HepG2 (cell line): ENCODE results near the gene TXNDC2. TPM values are rescaled to one million over a fixed set of nuclear protein-coding genes. Genes with fewer than 3 reads are reported as not detected.

Experiments
- ATAC-seq: fragments of 200-7000 bp; cut with Tn5 transposase; 3 replicates; pipeline ENCODE4 v1.9.1; 2020; ENCODE audit warnings: mild to moderate bottlenecking, moderate library complexity
- BruUV-seq: library from RNA; stranded (reverse); fragments of 400-500 nt; replicated peaks from 2 replicates; lab custom pipeline; 2021; lab: Mats Ljungman, UMichigan
- CTCF ChIA-PET: fragments of 300-600 bp; formaldehyde crosslinking; extraction: SDS; loops from one replicate; lab custom pipeline; 2021; ENCODE audit warnings: low total read pairs, inconsistent platforms, low intra/inter-chr PET ratio; lab: Yijun Ruan, JAX
- POLR2A ChIA-PET: fragments of 350-600 bp; sonication (Branson Sonifier 250); formaldehyde crosslinking; loops from one replicate; lab custom pipeline; 2020; ENCODE audit warnings: antibody characterized with exemption, inconsistent platforms; lab: Yijun Ruan, JAX
- DNase-seq: peaks from one replicate; pipeline ENCODE4 v3.0.0-alpha.2; 2015; ENCODE audit warnings: low spot score
- FAIRE-seq: peaks from 3 replicates; lab custom pipeline; 2011; peaks lifted over from hg19 to GRCh38; lab: Jason Lieb, UNC
- H2AFZ ChIP-seq: one replicate; pipeline ENCODE4 v1.6.1; 2011; ENCODE audit warnings: low read length, inconsistent platforms
- H3K27ac ChIP-seq: fragments of 300-600 bp; 3 replicates; pipeline ENCODE4 v1.8.0; 2011; ENCODE audit warnings: mixed run types, mild to moderate bottlenecking, mixed read lengths, low read length, inconsistent platforms; ENCODE audit not compliant: insufficient read depth; ENCODE audit errors: extremely low read length
- H3K27me3 ChIP-seq, 2 experiments: fragments of 200-600 bp in 1 of 2; 2 replicates in 1 of 2; 3 replicates in 1 of 2; pipeline versions ENCODE4 v1.6.0 to v1.8.0; 2011; ENCODE audit warnings: low read length in 2 of 2, mild to moderate bottlenecking in 2 of 2, moderate library complexity in 2 of 2, inconsistent platforms in 1 of 2; ENCODE audit not compliant: insufficient read depth in 2 of 2, control insufficient read depth in 1 of 2
- H3K36me3 ChIP-seq, 2 experiments: fragments of 200-600 bp in 1 of 2; replicated peaks in 1 of 2; 2 replicates in 1 of 2; 3 replicates in 1 of 2; pipeline versions ENCODE4 v1.5.1 to v1.8.0; 2011; ENCODE audit warnings: low read length in 2 of 2, inconsistent platforms in 1 of 2; ENCODE audit not compliant: insufficient read depth in 2 of 2, control insufficient read depth in 1 of 2
- H3K4me1 ChIP-seq: 2 replicates; pipeline ENCODE4 v1.5.1; 2012; ENCODE audit warnings: low read length, inconsistent platforms; ENCODE audit not compliant: insufficient read depth
- H3K4me2 ChIP-seq: 2 replicates; pipeline ENCODE4 v1.6.0; 2011; ENCODE audit warnings: low read depth, low read length, inconsistent platforms
- H3K4me3 ChIP-seq, 3 experiments: fragments of 200-600 bp in 1 of 3; sonication (generic), shearing (Covaris generic) in 1 of 3; replicated peaks in 1 of 3; 2 replicates each; pipeline ENCODE4 v1.5.1; 2011 to 2016; ENCODE audit warnings: low read length in 3 of 3, inconsistent platforms in 2 of 3, low read depth in 2 of 3, mild to moderate bottlenecking in 2 of 3, control low read depth in 1 of 3, mixed read lengths in 1 of 3; ENCODE audit not compliant: insufficient read depth in 1 of 3
- H3K79me2 ChIP-seq: one replicate; pipeline ENCODE4 v1.6.1; 2011; ENCODE audit warnings: low read length, inconsistent platforms; ENCODE audit not compliant: insufficient read depth
- H3K9ac ChIP-seq: 2 replicates; pipeline ENCODE4 v1.6.0; 2011; ENCODE audit warnings: mild to moderate bottlenecking, low read depth, low read length, inconsistent platforms; ENCODE audit not compliant: insufficient read depth
- H3K9me3 ChIP-seq: 2 replicates; pipeline ENCODE4 v1.5.1; 2012; ENCODE audit warnings: mild to moderate bottlenecking, low read length
- H4K20me1 ChIP-seq: 2 replicates; pipeline ENCODE4 v1.6.0; 2011; ENCODE audit warnings: inconsistent platforms, mild to moderate bottlenecking, low read length, moderate library complexity; ENCODE audit not compliant: insufficient read depth
- CHCHD3 ChIP-seq: sonication (generic); formaldehyde crosslinking; IDR thresholded peaks from 2 replicates; pipeline ENCODE4 v1.8.0; 2022; ENCODE audit warnings: mild to moderate bottlenecking, missing genetic modification reagents, moderate library complexity
- HNF4G ChIP-seq, 2 experiments: sonication (generic) in 1 of 2; formaldehyde crosslinking in 1 of 2; IDR thresholded peaks; 2 replicates each; pipeline versions ENCODE4 v1.4.0 to v1.6.1; 2011 to 2020; ENCODE audit warnings: borderline replicate concordance in 2 of 2, low read depth in 2 of 2, mild to moderate bottlenecking in 2 of 2, low read length in 1 of 2, missing genetic modification reagents in 1 of 2, moderate library complexity in 1 of 2
- MAFK ChIP-seq, 2 experiments: IDR thresholded peaks in 1 of 2; conservative IDR thresholded peaks in 1 of 2; 2 replicates each; pipeline ENCODE4 v1.6.1; 2011; ENCODE audit warnings: improper control_type of control experiment in 2 of 2, low read length in 2 of 2
- NFYB ChIP-seq: sonication (generic); formaldehyde crosslinking; IDR thresholded peaks from 2 replicates; pipeline ENCODE4 v1.4.0; 2020; ENCODE audit warnings: missing genetic modification reagents
- PAXIP1 ChIP-seq: sonication (generic); formaldehyde crosslinking; conservative IDR thresholded peaks from 2 replicates; pipeline ENCODE4 v1.4.0; 2020; ENCODE audit warnings: mild to moderate bottlenecking, missing genetic modification reagents, moderate library complexity
- SAP130 ChIP-seq: IDR thresholded peaks from 2 replicates; pipeline ENCODE4 v1.6.1; 2016; ENCODE audit warnings: low read depth
- SPEN ChIP-seq: sonication (generic); formaldehyde crosslinking; IDR thresholded peaks from 2 replicates; pipeline ENCODE4 v1.5.1; 2020; ENCODE audit warnings: low read depth, mild to moderate bottlenecking, missing genetic modification reagents
- ZC3H13 ChIP-seq: sonication (generic); formaldehyde crosslinking; IDR thresholded peaks from 2 replicates; pipeline ENCODE4 v1.8.1; 2023; ENCODE audit warnings: mild to moderate bottlenecking, missing genetic modification reagents, moderate library complexity
- ZNF670 ChIP-seq: sonication (generic); formaldehyde crosslinking; IDR thresholded peaks from 2 replicates; pipeline ENCODE4 v1.8.0; 2022; ENCODE audit warnings: mild to moderate bottlenecking, missing genetic modification reagents, borderline replicate concordance
- ZNF792 ChIP-seq: IDR thresholded peaks from 2 replicates; pipeline ENCODE4 v1.6.1; 2016
- WGBS: methylation state at CpG from one replicate; pipeline ENCODE4 v1.1.6; 2017; ENCODE audit warnings: low lambda C conversion rate; 5-methylcytosine and 5-hydroxymethylcytosine counted together
- in situ Hi-C: cut with HindIII; loops from 2 replicates; pipeline ENCODE4 v1.10.0; 2017; ENCODE audit warnings: low pct_unique_long_range_greater_than_20kb; ENCODE audit not compliant: extremely low pct_ligation_motif_present
- intact Hi-C: fragments of 100-400 bp; cut with micrococcal nuclease; formaldehyde crosslinking; loops from one replicate; pipeline ENCODE4 v1.10.0; 2022; ENCODE audit not compliant: unreplicated experiment
- polyA plus RNA-seq, 8 experiments: library from polyadenylated mRNA; depleted of rRNA in 3 of 8; stranded (reverse) in 7 of 8; unstranded in 1 of 8; fragments of >200 nt; fragmentation: Illumina TruSeq in 4 of 8; extraction: Trizol in 4 of 8; gene quantifications; 2 replicates each; pipeline versions ENCODE4 v1.2.1 to v1.2.3, GENCODE V29; 2011 to 2016; ENCODE audit warnings: low read depth in 4 of 8, missing spikeins in 1 of 8, mixed read lengths in 1 of 8; ENCODE audit not compliant: insufficient read depth in 1 of 8
- total RNA-seq, 5 experiments: library from RNA; depleted of rRNA; stranded (reverse); fragments of >200 nt; fragmentation: Illumina TruSeq; extraction: Trizol; gene quantifications; 2 replicates each; pipeline ENCODE4 v1.2.3, GENCODE V29; 2016; ENCODE audit warnings: low read depth in 1 of 5
- TF ChIP-seq, protein P1 (sequence below): sonication (generic); formaldehyde crosslinking; IDR thresholded peaks from 2 replicates; pipeline ENCODE4 v1.5.0; 2020; ENCODE audit warnings: mild to moderate bottlenecking, missing genetic modification reagents, borderline replicate concordance

TXNDC2 gene
- total and polyA plus RNA-seq, 2 of the 13 experiments (the other 11 are each of a cell fraction or from before 2014, with no cell fraction given) = not detected

DNA sequence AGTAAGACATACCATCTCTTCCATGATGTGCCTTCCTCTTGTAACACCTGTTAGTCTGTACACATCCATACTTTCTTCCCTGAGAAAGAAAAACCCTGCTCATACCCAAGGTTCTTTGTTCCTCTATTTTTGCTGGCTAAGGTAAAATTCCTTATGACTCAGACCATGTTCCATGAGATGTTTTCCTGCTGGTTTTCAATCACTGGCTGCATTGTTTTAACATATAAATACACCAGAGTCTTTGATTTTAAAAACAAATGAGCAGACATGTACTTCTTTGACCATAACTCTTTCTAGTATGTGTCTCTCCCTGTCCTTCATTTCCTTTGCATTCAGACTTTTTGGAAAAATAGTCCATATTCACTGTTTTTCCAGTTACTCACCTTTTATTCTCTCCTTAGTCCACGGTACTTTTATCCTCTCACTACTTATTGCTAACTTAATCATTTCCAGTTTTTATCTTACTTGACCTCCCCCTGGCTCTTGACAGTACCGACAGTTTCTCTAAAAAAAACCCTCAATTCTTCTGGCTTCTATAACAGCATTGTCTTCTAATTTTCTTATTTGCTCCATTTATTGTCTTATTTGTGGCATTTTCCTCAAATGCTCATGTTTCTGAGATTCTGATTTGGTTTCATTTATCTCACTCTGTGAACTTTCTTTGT is 32.4 kb downstream of the TXNDC2 start:
- Histone ChIP-seq H3K4me3 (peak overlapping the region in 1 of 3 experiments; percentile 10; a peak in 1 of 6 replicates), H3K4me2 (peak overlapping the region; percentile 44), H3K4me1 (peaks cover 69% of the 10 kb centered on the region), H3K9ac (no peak overlapping the region), H3K9me3 (no peaks in the 10 kb centered on the region), H3K79me2 (peaks cover 90% of the 10 kb centered on the region), H2AFZ (no peak overlapping the region), H4K20me1 (peaks cover 84% of the 10 kb centered on the region), H3K27ac (peak overlapping the region; percentile 32), H3K36me3 (0 out of 5 replicates have a peak, but pooled peaks cover 0 to 2% of the 10 kb centered on the region in 2 experiments), H3K27me3 (no peaks in the 10 kb centered on the region; a peak in 1 of 5 replicates)
- DNase-seq (peak; percentile 56), ATAC-seq (no peak), FAIRE-seq (no peak)
- intact Hi-C loops (loop anchor here (5.0 kb wide), 1 partner anchor 111 kb away; no protein-coding TSS in a partner anchor), in situ Hi-C loops (no loop called here)
- POLR2A ChIA-PET = no interaction called here
- BruUV-seq = no TSS peak
- CTCF ChIA-PET = no interaction called here
- WGBS = 59% methylated on average over 2 of the region's 2 CpGs
- TF ChIP-seq SAP130 (CRISPR knock-in tag) (peak; percentile 33; the same call in 1 of the 2 replicates), CHCHD3 (CRISPR knock-in tag) (no peak), PAXIP1 (CRISPR knock-in tag) (no peak), MAFK (conservative IDR thresholded peaks at IDR 0.05 in 1 of 2, IDR thresholded peaks at IDR 0.05 in 1 of 2; ENCODE audit: low read length in 2 of 2) (peak; percentile 96 to 97), ZNF792 (CRISPR knock-in tag) (no peak), HNF4G (IDR thresholded peaks at IDR 0.05; ENCODE audit: borderline replicate concordance, low read depth, low read length) (no peak), HNF4G (CRISPR knock-in tag; IDR thresholded peaks at IDR 0.05; ENCODE audit: borderline replicate concordance, low read depth) (no peak), ZNF670 (CRISPR knock-in tag) (no peak), NFYB (CRISPR knock-in tag) (no peak), SPEN (CRISPR knock-in tag) (no peak), ZC3H13 (CRISPR knock-in tag) (no peak)
- TF ChIP-seq, protein P1, sequence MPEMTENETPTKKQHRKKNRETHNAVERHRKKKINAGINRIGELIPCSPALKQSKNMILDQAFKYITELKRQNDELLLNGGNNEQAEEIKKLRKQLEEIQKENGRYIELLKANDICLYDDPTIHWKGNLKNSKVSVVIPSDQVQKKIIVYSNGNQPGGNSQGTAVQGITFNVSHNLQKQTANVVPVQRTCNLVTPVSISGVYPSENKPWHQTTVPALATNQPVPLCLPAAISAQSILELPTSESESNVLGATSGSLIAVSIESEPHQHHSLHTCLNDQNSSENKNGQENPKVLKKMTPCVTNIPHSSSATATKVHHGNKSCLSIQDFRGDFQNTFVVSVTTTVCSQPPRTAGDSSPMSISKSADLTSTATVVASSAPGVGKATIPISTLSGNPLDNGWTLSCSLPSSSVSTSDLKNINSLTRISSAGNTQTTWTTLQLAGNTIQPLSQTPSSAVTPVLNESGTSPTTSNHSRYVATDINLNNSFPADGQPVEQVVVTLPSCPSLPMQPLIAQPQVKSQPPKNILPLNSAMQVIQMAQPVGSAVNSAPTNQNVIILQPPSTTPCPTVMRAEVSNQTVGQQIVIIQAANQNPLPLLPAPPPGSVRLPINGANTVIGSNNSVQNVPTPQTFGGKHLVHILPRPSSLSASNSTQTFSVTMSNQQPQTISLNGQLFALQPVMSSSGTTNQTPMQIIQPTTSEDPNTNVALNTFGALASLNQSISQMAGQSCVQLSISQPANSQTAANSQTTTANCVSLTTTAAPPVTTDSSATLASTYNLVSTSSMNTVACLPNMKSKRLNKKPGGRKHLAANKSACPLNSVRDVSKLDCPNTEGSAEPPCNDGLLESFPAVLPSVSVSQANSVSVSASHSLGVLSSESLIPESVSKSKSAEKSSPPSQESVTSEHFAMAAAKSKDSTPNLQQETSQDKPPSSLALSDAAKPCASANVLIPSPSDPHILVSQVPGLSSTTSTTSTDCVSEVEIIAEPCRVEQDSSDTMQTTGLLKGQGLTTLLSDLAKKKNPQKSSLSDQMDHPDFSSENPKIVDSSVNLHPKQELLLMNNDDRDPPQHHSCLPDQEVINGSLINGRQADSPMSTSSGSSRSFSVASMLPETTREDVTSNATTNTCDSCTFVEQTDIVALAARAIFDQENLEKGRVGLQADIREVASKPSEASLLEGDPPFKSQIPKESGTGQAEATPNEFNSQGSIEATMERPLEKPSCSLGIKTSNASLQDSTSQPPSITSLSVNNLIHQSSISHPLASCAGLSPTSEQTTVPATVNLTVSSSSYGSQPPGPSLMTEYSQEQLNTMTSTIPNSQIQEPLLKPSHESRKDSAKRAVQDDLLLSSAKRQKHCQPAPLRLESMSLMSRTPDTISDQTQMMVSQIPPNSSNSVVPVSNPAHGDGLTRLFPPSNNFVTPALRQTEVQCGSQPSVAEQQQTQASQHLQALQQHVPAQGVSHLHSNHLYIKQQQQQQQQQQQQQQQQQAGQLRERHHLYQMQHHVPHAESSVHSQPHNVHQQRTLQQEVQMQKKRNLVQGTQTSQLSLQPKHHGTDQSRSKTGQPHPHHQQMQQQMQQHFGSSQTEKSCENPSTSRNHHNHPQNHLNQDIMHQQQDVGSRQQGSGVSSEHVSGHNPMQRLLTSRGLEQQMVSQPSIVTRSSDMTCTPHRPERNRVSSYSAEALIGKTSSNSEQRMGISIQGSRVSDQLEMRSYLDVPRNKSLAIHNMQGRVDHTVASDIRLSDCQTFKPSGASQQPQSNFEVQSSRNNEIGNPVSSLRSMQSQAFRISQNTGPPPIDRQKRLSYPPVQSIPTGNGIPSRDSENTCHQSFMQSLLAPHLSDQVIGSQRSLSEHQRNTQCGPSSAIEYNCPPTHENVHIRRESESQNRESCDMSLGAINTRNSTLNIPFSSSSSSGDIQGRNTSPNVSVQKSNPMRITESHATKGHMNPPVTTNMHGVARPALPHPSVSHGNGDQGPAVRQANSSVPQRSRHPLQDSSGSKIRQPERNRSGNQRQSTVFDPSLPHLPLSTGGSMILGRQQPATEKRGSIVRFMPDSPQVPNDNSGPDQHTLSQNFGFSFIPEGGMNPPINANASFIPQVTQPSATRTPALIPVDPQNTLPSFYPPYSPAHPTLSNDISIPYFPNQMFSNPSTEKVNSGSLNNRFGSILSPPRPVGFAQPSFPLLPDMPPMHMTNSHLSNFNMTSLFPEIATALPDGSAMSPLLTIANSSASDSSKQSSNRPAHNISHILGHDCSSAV = no peak
